Fibroblast of lung (primary cell): ENCODE results near the gene ZNF586. TPM values are rescaled to one million over a fixed set of nuclear protein-coding genes. Genes with fewer than 3 reads are reported as not detected.
"Not testable (repeated sequence)": the region's sequence is repeated elsewhere in the genome, so short reads cannot be mapped to it uniquely, and the experiment has no call there.

Experiments
- DNase-seq, 2 donors: peaks; one replicate each; pipeline versions ENCODE4 v3.0.0 to v3.0.0-alpha.2; 2010; ENCODE audit warnings: low read depth in 2 of 2
- H2AFZ ChIP-seq: 2 replicates; pipeline ENCODE4 v1.5.1; 2012; ENCODE audit warnings: low read length, control low read depth, inconsistent platforms
- H3K27ac ChIP-seq: 2 replicates; pipeline ENCODE4 v1.5.1; 2011; ENCODE audit warnings: low read length, control low read depth; ENCODE audit not compliant: insufficient read depth
- H3K27me3 ChIP-seq: 2 replicates; pipeline ENCODE4 v1.5.1; 2011; ENCODE audit warnings: mild to moderate bottlenecking, low read length; ENCODE audit not compliant: control insufficient read depth, insufficient read depth
- H3K36me3 ChIP-seq: 2 replicates; pipeline ENCODE4 v1.5.1; 2011; ENCODE audit warnings: low read length; ENCODE audit not compliant: control insufficient read depth, insufficient read depth
- H3K4me1 ChIP-seq: 2 replicates; pipeline ENCODE4 v1.5.1; 2011; ENCODE audit warnings: low read length; ENCODE audit not compliant: control insufficient read depth, insufficient read depth; ENCODE audit errors: extremely low read depth
- H3K4me2 ChIP-seq: 2 replicates; pipeline ENCODE4 v1.5.1; 2011; ENCODE audit warnings: low read length, control low read depth; ENCODE audit not compliant: insufficient read depth; ENCODE audit errors: extremely low read depth
- H3K4me3 ChIP-seq, 4 experiments: fragments of 200-600 bp in 1 of 4; sonication (generic) in 1 of 4; replicated peaks in 1 of 4; 2 replicates each; pipeline ENCODE4 v1.5.1; 2011 to 2016; ENCODE audit warnings: low read length in 4 of 4, low read depth in 3 of 4, mild to moderate bottlenecking in 3 of 4, control low read depth in 2 of 4, inconsistent platforms in 1 of 4, mixed read lengths in 1 of 4; ENCODE audit not compliant: insufficient read depth in 1 of 4; ENCODE audit errors: control extremely low read depth in 1 of 4
- H3K79me2 ChIP-seq: 2 replicates; pipeline ENCODE4 v1.5.1; 2012; ENCODE audit warnings: mild to moderate bottlenecking, low read length, inconsistent platforms; ENCODE audit not compliant: control insufficient read depth, insufficient read depth
- H3K9ac ChIP-seq: 2 replicates; pipeline ENCODE4 v1.5.1; 2011; ENCODE audit warnings: mild to moderate bottlenecking, low read length, control low read depth; ENCODE audit not compliant: insufficient read depth
- H3K9me3 ChIP-seq: 2 replicates; pipeline ENCODE4 v1.5.1; 2012; ENCODE audit warnings: low read depth, low read length; ENCODE audit not compliant: control insufficient read depth, insufficient read depth
- H4K20me1 ChIP-seq: 2 replicates; pipeline ENCODE4 v1.5.1; 2011; ENCODE audit warnings: low read length; ENCODE audit not compliant: control insufficient read depth, insufficient read depth; ENCODE audit errors: extremely low read depth
- EZH2 ChIP-seq: IDR thresholded peaks from 2 replicates; pipeline ENCODE4 v1.5.1; 2012; ENCODE audit warnings: low read length, control low read depth, mild to moderate bottlenecking; ENCODE audit errors: missing control alignments
- polyA plus RNA-seq, 2 donors: library from polyadenylated mRNA; depleted of rRNA in 1 of 2; stranded (reverse) in 1 of 2; unstranded in 1 of 2; fragments of >200 nt; gene quantifications; 2 replicates each; pipeline ENCODE4 v1.2.1, GENCODE V29; 2011 to 2012; ENCODE audit warnings: missing spikeins in 1 of 2
- total RNA-seq: library from RNA; depleted of rRNA; stranded (reverse); fragments of >200 nt; gene quantifications from 2 replicates; pipeline ENCODE4 v1.2.1, GENCODE V29; 2014
- TF ChIP-seq, protein P1 (sequence below), 2 donors: IDR thresholded peaks in 1 of 2; conservative IDR thresholded peaks in 1 of 2; 1 replicate in 1 of 2; 2 replicates in 1 of 2; pipeline ENCODE4 v1.5.1; 2011 to 2012; ENCODE audit warnings: low read length in 2 of 2, control low read depth in 1 of 2, inconsistent platforms in 1 of 2, low read depth in 1 of 2, mild to moderate bottlenecking in 1 of 2

Gene ZNF586
- total and polyA plus RNA-seq, 2 donors (not counting 1 experiment from before 2014, with no cell fraction given), result 6.1 to 16.8 TPM

GRCh38 chr19:57786906-57787305 lies 17.4 kb downstream of the ZNF586 start:
- Histone ChIP-seq H4K20me1 (no peaks in the 10 kb centered on the region), H3K4me2 (no peak overlapping the region), H3K79me2 (no peaks in the 10 kb centered on the region), H3K36me3 (no peaks in the 10 kb centered on the region), H3K27me3 (no peaks in the 10 kb centered on the region), H3K9me3 (peaks cover 2% of the 10 kb centered on the region), H3K9ac (no peak overlapping the region), H3K4me1 (no peaks in the 10 kb centered on the region), H3K27ac (no peak overlapping the region), H2AFZ (no peak overlapping the region), H3K4me3 (no peak overlapping the region)
- TF ChIP-seq, protein P1, sequence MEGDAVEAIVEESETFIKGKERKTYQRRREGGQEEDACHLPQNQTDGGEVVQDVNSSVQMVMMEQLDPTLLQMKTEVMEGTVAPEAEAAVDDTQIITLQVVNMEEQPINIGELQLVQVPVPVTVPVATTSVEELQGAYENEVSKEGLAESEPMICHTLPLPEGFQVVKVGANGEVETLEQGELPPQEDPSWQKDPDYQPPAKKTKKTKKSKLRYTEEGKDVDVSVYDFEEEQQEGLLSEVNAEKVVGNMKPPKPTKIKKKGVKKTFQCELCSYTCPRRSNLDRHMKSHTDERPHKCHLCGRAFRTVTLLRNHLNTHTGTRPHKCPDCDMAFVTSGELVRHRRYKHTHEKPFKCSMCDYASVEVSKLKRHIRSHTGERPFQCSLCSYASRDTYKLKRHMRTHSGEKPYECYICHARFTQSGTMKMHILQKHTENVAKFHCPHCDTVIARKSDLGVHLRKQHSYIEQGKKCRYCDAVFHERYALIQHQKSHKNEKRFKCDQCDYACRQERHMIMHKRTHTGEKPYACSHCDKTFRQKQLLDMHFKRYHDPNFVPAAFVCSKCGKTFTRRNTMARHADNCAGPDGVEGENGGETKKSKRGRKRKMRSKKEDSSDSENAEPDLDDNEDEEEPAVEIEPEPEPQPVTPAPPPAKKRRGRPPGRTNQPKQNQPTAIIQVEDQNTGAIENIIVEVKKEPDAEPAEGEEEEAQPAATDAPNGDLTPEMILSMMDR (conservative IDR thresholded peaks at IDR 0.05 in 1 of 2, IDR thresholded peaks at IDR 0.05 in 1 of 2; ENCODE audit: low read depth in 1 of 2, low read length in 2 of 2), result no peak
- no peak for TF ChIP-seq EZH2
- no peak for DNase-seq

- peaks cover 2% of the 10 kb centered on the region for H3K9me3 ChIP-seq
- no peak for DNase-seq
Measured at GRCh38 chr19:57788114-57788692, 18.7 kb downstream of the ZNF586 start.

DNA sequence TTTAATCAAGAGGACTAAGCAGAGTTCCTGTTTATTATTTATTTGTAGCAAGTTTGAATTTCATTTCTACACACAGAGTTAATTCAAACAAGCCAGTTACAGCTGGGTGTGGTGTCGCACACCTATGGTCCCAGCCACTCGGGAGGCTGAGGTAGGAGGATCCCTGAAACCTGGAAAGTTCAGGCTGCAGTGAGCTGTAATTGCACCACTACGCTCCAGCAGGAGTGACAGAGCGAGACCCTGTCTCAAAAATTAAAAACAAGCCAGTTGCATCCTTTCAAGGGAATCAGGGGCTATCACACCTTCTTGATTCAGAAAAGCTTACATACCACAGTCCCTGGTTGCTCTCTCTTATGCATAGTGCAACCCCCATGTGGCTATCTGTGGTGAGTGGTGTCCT lies 19.8 kb downstream of the ZNF586 start:
- H3K27me3 ChIP-seq, result no peaks in the 10 kb centered on the region
- no peak for TF ChIP-seq EZH2
- TF ChIP-seq, protein P1 (conservative IDR thresholded peaks at IDR 0.05 in 1 of 2, IDR thresholded peaks at IDR 0.05 in 1 of 2; ENCODE audit: low read depth in 1 of 2, low read length in 2 of 2), result no peak
- no peaks in the 10 kb centered on the region for H3K36me3 ChIP-seq
- no peak overlapping the region for H2AFZ ChIP-seq
- peaks cover 2% of the 10 kb centered on the region for H3K9me3 ChIP-seq
- H3K27ac ChIP-seq, result no peak overlapping the region
- H3K4me1 ChIP-seq, result no peaks in the 10 kb centered on the region
- no peak for DNase-seq
- H3K79me2 ChIP-seq, result no peaks in the 10 kb centered on the region
- H4K20me1 ChIP-seq, result no peaks in the 10 kb centered on the region
- no peak overlapping the region for H3K9ac ChIP-seq
- H3K4me3 ChIP-seq, result no peak overlapping the region
- no peak overlapping the region for H3K4me2 ChIP-seq

More at GRCh38 chr19:57788114-57788692, 18.7 kb downstream of the ZNF586 start:
- H3K9ac ChIP-seq, result no peak overlapping the region
- no peak overlapping the region for H2AFZ ChIP-seq
- no peak overlapping the region for H3K27ac ChIP-seq
- H3K4me3 ChIP-seq, result no peak overlapping the region
- H4K20me1 ChIP-seq, result no peaks in the 10 kb centered on the region
- H3K79me2 ChIP-seq, result no peaks in the 10 kb centered on the region
- no peaks in the 10 kb centered on the region for H3K4me1 ChIP-seq
- TF ChIP-seq, protein P1 (conservative IDR thresholded peaks at IDR 0.05 in 1 of 2, IDR thresholded peaks at IDR 0.05 in 1 of 2; ENCODE audit: low read depth in 1 of 2, low read length in 2 of 2), result no peak
- H3K36me3 ChIP-seq, result no peaks in the 10 kb centered on the region
- H3K4me2 ChIP-seq, result no peak overlapping the region
- H3K27me3 ChIP-seq, result no peaks in the 10 kb centered on the region

DNA sequence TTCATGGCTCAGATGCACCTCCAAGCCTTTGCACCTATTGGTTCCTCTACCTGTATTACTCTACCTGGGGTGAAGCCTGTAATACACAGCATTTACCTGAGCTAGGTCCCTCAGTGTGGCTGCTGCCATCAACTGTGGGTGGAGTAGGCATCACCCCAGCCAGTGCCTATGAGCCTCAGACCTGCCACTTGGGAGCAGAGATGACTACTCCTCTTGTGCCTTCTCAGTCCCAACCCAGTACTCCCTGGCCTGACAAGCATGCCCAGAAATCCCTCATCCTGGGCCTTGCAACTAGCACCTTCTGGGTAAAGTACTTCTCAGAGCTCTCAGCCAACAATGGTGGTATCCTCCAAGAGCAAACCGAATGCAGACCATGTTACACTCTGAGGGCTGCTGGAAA lies 27.1 kb downstream of the ZNF586 start:
- not testable (repeated sequence) for H3K36me3 ChIP-seq, H3K4me2 ChIP-seq, H3K4me3 ChIP-seq, H2AFZ ChIP-seq, H3K27ac ChIP-seq, DNase-seq, H3K9ac ChIP-seq, H3K4me1 ChIP-seq, H3K9me3 ChIP-seq, H3K79me2 ChIP-seq, H3K27me3 ChIP-seq, H4K20me1 ChIP-seq
